Ascending aorta (tissue), 2 donors: Measurements from ENCODE around the gene RNASE8. TPM values are rescaled to one million over a fixed set of nuclear protein-coding genes. Genes with fewer than 3 reads are reported as not detected.

Experiments used
- DNase-seq, 2 donors: peaks; one replicate each; pipeline ENCODE4 v3.0.0-alpha.2; 2019; ENCODE audit warnings: low spot score in 2 of 2
- H3K27ac ChIP-seq, 2 donors: fragments of 200-600 bp; sonication (generic); one replicate each; pipeline ENCODE4 v1.5.1; 2016 to 2017; ENCODE audit warnings: mild to moderate bottlenecking in 1 of 2
- H3K27me3 ChIP-seq: fragments of 200-600 bp; sonication (generic); one replicate; pipeline ENCODE4 v1.5.1; 2017
- H3K36me3 ChIP-seq, 2 donors: fragments of 200-600 bp; sonication (generic); one replicate each; pipeline ENCODE4 v1.5.1; 2016
- H3K4me1 ChIP-seq, 2 donors: fragments of 200-600 bp; sonication (generic); one replicate each; pipeline ENCODE4 v1.5.1; 2016 to 2017; ENCODE audit warnings: mild to moderate bottlenecking in 1 of 2
- H3K4me3 ChIP-seq, 2 donors: fragments of 200-600 bp; sonication (generic); one replicate each; pipeline ENCODE4 v1.5.1; 2016 to 2017; ENCODE audit warnings: mild to moderate bottlenecking in 1 of 2
- H3K9me3 ChIP-seq, 2 donors: fragments of 200-600 bp; sonication (generic); one replicate each; pipeline ENCODE4 v1.5.1; 2016
- intact Hi-C: fragments of 100-400 bp; cut with DNase I; formaldehyde crosslinking; loops from one replicate; pipeline ENCODE4 v1.15.1; 2023
- total RNA-seq: library from RNA; depleted of rRNA; stranded (reverse); fragments of >200 nt; gene quantifications from one replicate; pipeline ENCODE4 v1.1.0, GENCODE V29; 2016
- TF ChIP-seq, protein P1 (sequence below), 3 experiments: fragments of 200-600 bp in 2 of 3; fragments of 450-650 bp in 1 of 3; sonication (generic) in 2 of 3; IDR thresholded peaks; one replicate each; pipeline ENCODE4 v1.5.1; 2016 to 2019; ENCODE audit warnings: antibody characterized with exemption in 3 of 3, mild to moderate bottlenecking in 1 of 3, moderate library complexity in 1 of 3

The RNASE8 gene
- total RNA-seq, 1 donor from 2014 or later = not detected

DNA sequence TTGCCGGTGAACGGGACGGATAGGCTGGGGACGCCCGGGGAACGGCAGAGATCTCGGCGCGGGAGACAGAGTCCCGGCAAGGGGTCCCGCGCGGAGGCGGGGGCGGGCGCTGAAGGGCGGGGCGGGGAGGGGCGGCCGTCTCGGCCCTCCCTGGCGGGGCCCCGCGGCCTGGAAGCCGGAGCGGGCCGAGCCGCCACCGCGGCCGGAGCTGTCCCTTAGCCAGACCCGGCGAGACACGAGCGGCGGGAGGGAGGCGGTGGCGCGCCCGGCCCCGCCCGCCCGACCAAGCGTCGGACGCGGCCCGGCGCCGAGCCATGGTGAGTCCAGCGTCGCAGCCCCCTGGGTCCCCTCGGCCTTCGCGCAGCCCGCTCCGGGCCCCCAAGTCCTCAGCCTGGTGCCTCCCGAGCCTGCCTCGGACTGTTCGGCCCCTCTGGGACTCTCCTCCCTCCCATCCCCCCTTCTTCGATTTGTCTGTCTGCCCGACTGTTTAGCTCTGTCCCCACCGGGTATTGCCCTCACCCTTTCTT, 12.5 kb downstream of the RNASE8 start, which contains the start of gene ARHGEF40:
Gene ARHGEF40 (plus strand): TSS at position 222 of the 527 bp plus-strand sequence. CDS start 93 bp downstream, at position 315.
- TF ChIP-seq, protein P1, sequence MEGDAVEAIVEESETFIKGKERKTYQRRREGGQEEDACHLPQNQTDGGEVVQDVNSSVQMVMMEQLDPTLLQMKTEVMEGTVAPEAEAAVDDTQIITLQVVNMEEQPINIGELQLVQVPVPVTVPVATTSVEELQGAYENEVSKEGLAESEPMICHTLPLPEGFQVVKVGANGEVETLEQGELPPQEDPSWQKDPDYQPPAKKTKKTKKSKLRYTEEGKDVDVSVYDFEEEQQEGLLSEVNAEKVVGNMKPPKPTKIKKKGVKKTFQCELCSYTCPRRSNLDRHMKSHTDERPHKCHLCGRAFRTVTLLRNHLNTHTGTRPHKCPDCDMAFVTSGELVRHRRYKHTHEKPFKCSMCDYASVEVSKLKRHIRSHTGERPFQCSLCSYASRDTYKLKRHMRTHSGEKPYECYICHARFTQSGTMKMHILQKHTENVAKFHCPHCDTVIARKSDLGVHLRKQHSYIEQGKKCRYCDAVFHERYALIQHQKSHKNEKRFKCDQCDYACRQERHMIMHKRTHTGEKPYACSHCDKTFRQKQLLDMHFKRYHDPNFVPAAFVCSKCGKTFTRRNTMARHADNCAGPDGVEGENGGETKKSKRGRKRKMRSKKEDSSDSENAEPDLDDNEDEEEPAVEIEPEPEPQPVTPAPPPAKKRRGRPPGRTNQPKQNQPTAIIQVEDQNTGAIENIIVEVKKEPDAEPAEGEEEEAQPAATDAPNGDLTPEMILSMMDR (IDR thresholded peaks at IDR 0.05) = no peak
- H3K4me1 ChIP-seq = peaks cover 11 to 25% of the 10 kb centered on the region in 2 donors
- DNase-seq = peak in 1 of 2 donors; percentile 84
- H3K27ac ChIP-seq = peak within 1 kb of the TSS; percentile 95 to 96
- peaks cover 16 to 18% of the 10 kb centered on the region in 2 donors for H3K36me3 ChIP-seq
- H3K4me3 ChIP-seq = peak within 1 kb of the TSS; percentile 68 to 83
- intact Hi-C loops = no loop called here
- no peaks in the 10 kb centered on the region for H3K9me3 ChIP-seq
- H3K27me3 ChIP-seq = no peaks in the 10 kb centered on the region

DNA sequence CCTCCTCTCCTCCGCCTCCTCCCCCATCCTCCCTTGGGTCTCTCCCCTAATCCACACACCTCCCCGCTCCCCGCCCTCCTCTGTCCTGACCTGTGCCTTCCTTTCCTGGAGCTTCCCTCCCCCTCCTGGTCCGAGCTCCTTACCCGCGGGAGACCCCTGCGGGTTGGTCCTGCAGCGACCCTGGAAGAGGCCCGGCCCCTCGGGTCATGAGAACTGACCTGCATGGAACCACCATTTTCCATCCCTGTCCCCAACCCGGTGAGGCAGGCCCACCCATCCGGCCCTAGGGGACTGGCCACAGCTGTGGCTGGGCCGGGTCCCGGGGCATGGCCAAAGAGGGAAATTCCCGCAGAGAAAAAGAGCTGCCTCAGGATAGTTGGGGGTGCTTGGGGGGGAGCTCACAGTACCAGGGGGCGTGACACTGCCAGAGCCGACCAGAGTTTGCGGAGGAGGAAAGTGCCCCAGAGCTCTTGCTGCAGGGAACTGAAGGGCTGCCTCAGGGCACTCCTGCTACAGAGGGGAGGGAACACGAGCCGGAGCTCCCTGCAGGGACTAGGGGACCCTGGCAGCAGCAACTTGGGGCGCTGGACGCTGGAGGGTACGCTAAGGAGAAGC, 13.1 kb downstream of the RNASE8 start:
- peak overlapping the region; percentile 95 to 96 for H3K27ac ChIP-seq
- peak overlapping the region; percentile 68 to 83 for H3K4me3 ChIP-seq
- intact Hi-C loops = loop anchor here (1.0 kb wide), 1 partner anchor 17 kb away; no protein-coding TSS in a partner anchor
- H3K36me3 ChIP-seq = peaks cover 22 to 23% of the 10 kb centered on the region in 2 donors
- peaks cover 11 to 25% of the 10 kb centered on the region in 2 donors for H3K4me1 ChIP-seq
- no peaks in the 10 kb centered on the region for H3K9me3 ChIP-seq
- peak in 1 of 2 donors; percentile 75 for DNase-seq
- TF ChIP-seq, protein P1 (IDR thresholded peaks at IDR 0.05) = no peak
- no peaks in the 10 kb centered on the region for H3K27me3 ChIP-seq

DNA sequence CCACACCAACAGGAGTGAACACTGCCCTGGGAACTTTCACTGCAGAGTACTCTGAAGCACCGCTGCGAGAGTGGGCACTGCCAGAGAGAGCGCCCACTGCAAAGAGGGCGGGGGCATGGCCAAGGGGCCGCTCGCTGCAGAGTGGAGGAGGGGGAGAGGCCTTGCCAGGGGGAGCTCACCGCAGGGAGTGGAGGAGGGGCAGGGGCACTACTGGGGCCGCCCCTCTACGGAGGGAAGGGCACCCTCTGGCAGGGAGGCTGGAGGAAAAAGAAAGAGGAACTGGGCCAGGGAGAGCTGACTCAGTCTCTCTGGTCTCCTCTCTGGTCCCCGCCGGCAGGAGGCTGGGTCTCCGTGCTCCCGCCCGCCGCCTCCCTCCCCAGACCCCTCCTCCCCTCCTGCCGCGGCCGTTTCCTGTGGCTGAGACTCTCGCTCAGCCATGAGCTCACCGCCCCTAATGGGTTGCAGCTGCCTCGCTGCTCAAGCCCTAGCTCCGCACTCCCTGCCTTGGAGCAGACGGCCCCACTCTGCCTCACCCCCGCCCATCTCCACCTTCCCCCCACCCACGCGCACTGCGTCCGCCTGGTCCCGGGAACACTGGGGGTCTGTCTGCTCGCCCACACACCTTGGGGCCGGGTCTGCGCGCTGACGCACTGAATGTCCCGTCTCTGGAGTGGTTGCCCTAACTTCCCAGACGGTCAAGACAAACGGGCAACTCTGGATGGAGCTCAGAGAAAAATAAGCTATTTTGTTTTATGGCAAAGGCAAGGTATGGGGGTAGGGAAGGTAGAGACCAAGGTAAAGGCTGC, 13.8 kb downstream of the RNASE8 start:
- H3K4me3 ChIP-seq = peak overlapping the region; percentile 68 to 83
- H3K4me1 ChIP-seq = peaks cover 11 to 25% of the 10 kb centered on the region in 2 donors
- DNase-seq = peak; percentile 72 to 95
- intact Hi-C loops = loop anchor here (1.0 kb wide), 1 partner anchor 16 kb away; no protein-coding TSS in a partner anchor
- no peaks in the 10 kb centered on the region for H3K27me3 ChIP-seq
- H3K36me3 ChIP-seq = peaks cover 29 to 30% of the 10 kb centered on the region in 2 donors
- peak overlapping the region; percentile 95 to 96 for H3K27ac ChIP-seq
- TF ChIP-seq, protein P1 (IDR thresholded peaks at IDR 0.05) = no peak
- no peaks in the 10 kb centered on the region for H3K9me3 ChIP-seq

DNA sequence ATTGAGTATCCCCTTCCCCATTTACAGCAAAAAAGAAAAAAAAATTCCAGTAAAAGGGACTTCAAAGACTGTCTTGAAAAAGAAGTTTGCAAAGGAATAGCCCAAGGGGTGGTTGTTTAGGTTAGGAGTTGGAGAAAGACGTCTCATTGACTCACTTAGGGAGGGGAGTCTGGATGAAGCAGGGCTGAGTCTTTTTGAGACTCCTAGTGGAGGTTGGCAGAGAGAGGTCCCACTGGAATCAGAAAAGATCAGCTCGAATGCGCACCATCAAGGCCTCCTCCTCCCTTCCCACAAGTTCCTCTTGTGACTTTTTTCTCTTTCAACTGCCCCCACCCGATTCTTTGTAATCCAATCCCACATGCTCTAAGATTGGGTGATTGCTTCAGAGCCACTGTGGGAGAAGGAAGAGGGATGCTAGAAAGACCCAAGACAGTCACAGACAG, 14.4 kb downstream of the RNASE8 start:
- H3K36me3 ChIP-seq = peaks cover 35 to 36% of the 10 kb centered on the region in 2 donors
- H3K27ac ChIP-seq = peak overlapping the region; percentile 95 to 96
- no peak for DNase-seq
- H3K4me3 ChIP-seq = peak overlapping the region; percentile 68 to 83
- intact Hi-C loops = no loop called here
- H3K4me1 ChIP-seq = peaks cover 11 to 25% of the 10 kb centered on the region in 2 donors
- H3K9me3 ChIP-seq = no peaks in the 10 kb centered on the region
- TF ChIP-seq, protein P1 (IDR thresholded peaks at IDR 0.05) = peak in 1 of 3 experiments; percentile 6
- H3K27me3 ChIP-seq = no peaks in the 10 kb centered on the region

DNA sequence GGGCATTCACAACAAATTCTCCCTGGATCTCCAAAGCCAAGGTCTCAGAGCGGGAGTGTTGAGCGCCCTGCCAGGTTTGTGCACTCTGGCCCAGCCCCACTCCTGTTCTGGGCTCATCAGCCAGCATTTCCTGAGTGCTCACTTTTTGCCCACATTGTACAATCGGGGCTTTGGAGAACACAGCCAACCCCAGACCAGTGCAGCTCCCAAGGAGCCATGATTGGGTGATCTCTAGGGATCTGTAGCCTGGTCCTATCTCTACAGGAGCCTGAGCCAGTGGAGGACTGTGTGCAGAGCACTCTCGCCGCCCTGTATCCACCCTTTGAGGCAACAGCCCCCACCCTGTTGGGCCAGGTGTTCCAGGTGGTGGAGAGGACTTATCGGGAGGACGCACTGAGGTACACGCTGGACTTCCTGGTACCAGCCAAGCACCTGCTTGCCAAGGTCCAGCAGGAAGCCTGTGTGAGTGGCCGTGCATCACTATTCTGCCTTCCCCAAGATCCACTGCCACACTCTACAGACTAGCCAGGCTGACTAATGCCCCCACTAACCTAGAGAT, 15.2 kb downstream of the RNASE8 start:
- H3K9me3 ChIP-seq = no peaks in the 10 kb centered on the region
- H3K36me3 ChIP-seq = peaks cover 43 to 45% of the 10 kb centered on the region in 2 donors
- DNase-seq = no peak
- peak overlapping the region; percentile 95 to 96 for H3K27ac ChIP-seq
- H3K27me3 ChIP-seq = no peaks in the 10 kb centered on the region
- TF ChIP-seq, protein P1 (IDR thresholded peaks at IDR 0.05) = no peak
- intact Hi-C loops = no loop called here
- H3K4me3 ChIP-seq = no peak overlapping the region
- peaks cover 11 to 25% of the 10 kb centered on the region in 2 donors for H3K4me1 ChIP-seq
